WTC11 (cell line): Measurements from ENCODE around the gene GGT1. TPM values are rescaled to one million over a fixed set of nuclear protein-coding genes. Genes with fewer than 3 reads are reported as not detected.

Source experiments
- ATAC-seq: fragments of 200-7000 bp; cut with Tn5 transposase; 2 replicates; pipeline ENCODE4 v1.10.0; 2021; ENCODE audit warnings: mild to moderate bottlenecking, moderate library complexity
- CTCF ChIA-PET: fragments of 300-600 bp; sonication (Branson Sonifier 250); formaldehyde crosslinking; loops from one replicate; lab custom pipeline; 2021; ENCODE audit warnings: antibody characterized with exemption; lab: Charles Lee
- POLR2A ChIA-PET: fragments of 350-600 bp; sonication (Branson Sonifier 250); formaldehyde crosslinking; loops from one replicate; lab custom pipeline; 2021; ENCODE audit warnings: antibody characterized with exemption; lab: Charles Lee
- DNase-seq: peaks from one replicate; pipeline ENCODE4 v3.0.0; 2021; ENCODE audit warnings: low spot score
- H3K27ac Mint-ChIP-seq: 2 replicates; pipeline ENCODE4 v1.8.0; 2021; ENCODE audit warnings: mixed read lengths
- H3K27me3 Mint-ChIP-seq: 2 replicates; pipeline ENCODE4 v1.8.0; 2021; ENCODE audit warnings: low read depth, mild to moderate bottlenecking, moderate library complexity, mixed read lengths
- H3K36me3 Mint-ChIP-seq: 2 replicates; pipeline ENCODE4 v1.8.0; 2021; ENCODE audit warnings: mixed read lengths
- H3K4me1 Mint-ChIP-seq: 2 replicates; pipeline ENCODE4 v1.8.0; 2022; ENCODE audit warnings: mixed read lengths
- H3K4me3 Mint-ChIP-seq: 2 replicates; pipeline ENCODE4 v1.8.0; 2021; ENCODE audit warnings: mild to moderate bottlenecking, moderate library complexity, mixed read lengths
- H3K9me3 Mint-ChIP-seq: 2 replicates; pipeline ENCODE4 v1.8.0; 2021; ENCODE audit warnings: mixed read lengths
- ATF3 ChIP-seq: sonication (generic); formaldehyde crosslinking; conservative IDR thresholded peaks from 2 replicates; pipeline ENCODE4 v1.8.1; 2022; ENCODE audit warnings: mild to moderate bottlenecking, missing genetic modification reagents
- CREB1 ChIP-seq: sonication (generic); formaldehyde crosslinking; IDR thresholded peaks from 2 replicates; pipeline ENCODE4 v1.8.0; 2023; ENCODE audit warnings: mild to moderate bottlenecking, missing genetic modification reagents
- ELF4 ChIP-seq: sonication (generic); formaldehyde crosslinking; IDR thresholded peaks from 2 replicates; pipeline ENCODE4 v1.8.1; 2022; ENCODE audit warnings: low read depth, mild to moderate bottlenecking, moderate library complexity, missing genetic modification reagents
- GRHL2 ChIP-seq: fragments of 250-450 bp; sonication (Bioruptor Pico); IDR thresholded peaks from 2 replicates; pipeline ENCODE4 v1.8.0; 2022; ENCODE audit warnings: mild to moderate bottlenecking, moderate library complexity; ENCODE audit not compliant: insufficient replicate concordance, severe bottlenecking
- IRF1 ChIP-seq: sonication (generic); formaldehyde crosslinking; IDR thresholded peaks from 2 replicates; pipeline ENCODE4 v1.8.0; 2023; ENCODE audit warnings: missing genetic modification reagents
- NFATC4 ChIP-seq: fragments of 250-450 bp; sonication (Bioruptor Pico); IDR thresholded peaks from 2 replicates; pipeline ENCODE4 v1.9.0; 2021; ENCODE audit warnings: mild to moderate bottlenecking
- NFE2L1 ChIP-seq: sonication (generic); formaldehyde crosslinking; IDR thresholded peaks from 2 replicates; pipeline ENCODE4 v1.8.1; 2023; ENCODE audit warnings: missing genetic modification reagents
- NR1H2 ChIP-seq: sonication (generic); formaldehyde crosslinking; IDR thresholded peaks from 2 replicates; pipeline ENCODE4 v1.9.0; 2021; ENCODE audit warnings: mild to moderate bottlenecking, moderate library complexity, missing genetic modification reagents
- PRDM15 ChIP-seq: sonication (generic); formaldehyde crosslinking; IDR thresholded peaks from 2 replicates; pipeline ENCODE4 v1.8.0; 2022; ENCODE audit warnings: missing genetic modification reagents
- TEAD1 ChIP-seq: sonication (generic); formaldehyde crosslinking; IDR thresholded peaks from 2 replicates; pipeline ENCODE4 v1.8.0; 2022; ENCODE audit warnings: mild to moderate bottlenecking, missing genetic modification reagents
- TP53 ChIP-seq: sonication (generic); formaldehyde crosslinking; IDR thresholded peaks from 2 replicates; pipeline ENCODE4 v1.8.1; 2023; ENCODE audit warnings: mild to moderate bottlenecking, missing genetic modification reagents
- ZBTB21 ChIP-seq: sonication (generic); formaldehyde crosslinking; IDR thresholded peaks from 2 replicates; pipeline ENCODE4 v1.8.1; 2023; ENCODE audit warnings: mild to moderate bottlenecking, missing genetic modification reagents, borderline replicate concordance
- ZNF219 ChIP-seq: sonication (generic); formaldehyde crosslinking; IDR thresholded peaks from 2 replicates; pipeline ENCODE4 v1.8.0; 2023; ENCODE audit warnings: missing genetic modification reagents, mild to moderate bottlenecking, borderline replicate concordance
- ZNF263 ChIP-seq: sonication (generic); formaldehyde crosslinking; IDR thresholded peaks from 2 replicates; pipeline ENCODE4 v1.8.1; 2022; ENCODE audit warnings: low read depth, mild to moderate bottlenecking, moderate library complexity, missing genetic modification reagents
- ZNF317 ChIP-seq: sonication (generic); formaldehyde crosslinking; IDR thresholded peaks from 2 replicates; pipeline ENCODE4 v1.8.1; 2023; ENCODE audit warnings: low read depth, mild to moderate bottlenecking, moderate library complexity, missing genetic modification reagents, borderline replicate concordance
- ZNF423 ChIP-seq: fragments of 250-450 bp; sonication (Bioruptor Pico); IDR thresholded peaks from 2 replicates; pipeline ENCODE4 v2.1.2; 2022; ENCODE audit warnings: mild to moderate bottlenecking, moderate library complexity
- ZNF425 ChIP-seq: fragments of 250-450 bp; sonication (Bioruptor Pico); conservative IDR thresholded peaks from 2 replicates; pipeline ENCODE4 v1.9.0; 2021; ENCODE audit warnings: mild to moderate bottlenecking
- total RNA-seq: library from RNA; stranded (reverse); gene quantifications from 3 replicates; pipeline ENCODE4 v1.2.3, GENCODE V29; 2021
- TF ChIP-seq, protein P1 (sequence below): fragments of 250-450 bp; sonication (Bioruptor Pico); IDR thresholded peaks from 2 replicates; pipeline ENCODE4 v1.9.0; 2021; ENCODE audit warnings: moderate library complexity, mild to moderate bottlenecking, inconsistent platforms, borderline replicate concordance
- TF ChIP-seq, protein P2 (sequence below): sonication (generic); formaldehyde crosslinking; IDR thresholded peaks from 2 replicates; pipeline ENCODE4 v1.8.0; 2022; ENCODE audit warnings: mild to moderate bottlenecking, missing genetic modification reagents

Gene GGT1
- total RNA-seq, 1 experiment from 2014 or later, result 33.7 TPM

DNA sequence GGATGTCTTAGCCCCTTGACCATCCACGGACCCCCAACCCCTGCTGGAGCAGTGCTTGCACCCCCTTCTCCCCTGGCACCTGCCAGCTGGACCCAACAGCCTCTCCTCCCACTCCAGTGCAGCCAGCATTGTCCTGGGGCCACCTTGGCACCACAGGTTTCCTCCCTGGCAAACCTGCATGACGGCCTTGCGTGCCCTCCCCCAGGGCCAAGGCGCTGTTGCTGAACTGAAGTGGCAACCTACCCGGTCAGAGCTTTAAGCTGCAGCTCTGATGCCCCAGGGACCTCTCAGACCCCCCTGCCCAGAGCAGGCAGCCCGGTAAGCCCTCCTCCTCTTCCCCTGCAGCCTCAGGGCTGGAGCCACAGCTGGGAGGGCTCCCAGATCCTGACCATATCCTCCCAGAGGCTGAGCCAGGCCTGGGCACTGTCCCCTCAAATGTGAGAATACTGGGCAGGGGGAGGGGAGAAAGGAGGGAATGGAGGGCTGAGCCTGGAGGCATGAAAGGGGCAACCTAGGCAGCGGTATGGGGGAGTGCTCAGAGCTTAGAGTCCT lies 8.3 kb upstream of the GGT1 start (continued):
- TF ChIP-seq ZNF425, result no peak
- no peak for TF ChIP-seq TEAD1 (CRISPR knock-in tag)
- TF ChIP-seq ZNF263 (CRISPR knock-in tag), result no peak
- no peak for TF ChIP-seq ZNF423 (CRISPR knock-in tag)
- no peak for TF ChIP-seq ATF3 (CRISPR knock-in tag)

GRCh38 chr22:24595228-24595627 lies 7.8 kb upstream of the GGT1 start:
- POLR2A ChIA-PET, result no interaction called here
- H3K4me3 Mint-ChIP-seq, result no peak overlapping the region
- DNase-seq (no peak), ATAC-seq (no peak)
- H3K4me1 Mint-ChIP-seq, result peaks cover 22% of the 10 kb centered on the region
- TF ChIP-seq NFE2L1 (CRISPR knock-in tag) (no peak), ELF4 (CRISPR knock-in tag) (no peak), ZNF219 (CRISPR knock-in tag) (no peak), PRDM15 (no peak), NR1H2 (CRISPR knock-in tag) (no peak), TEAD1 (CRISPR knock-in tag) (no peak), ZNF423 (CRISPR knock-in tag) (no peak), CREB1 (CRISPR knock-in tag) (no peak), NFATC4 (CRISPR knock-in tag) (no peak), ZBTB21 (no peak), GRHL2 (CRISPR knock-in tag) (no peak), ZNF317 (CRISPR knock-in tag) (no peak), TP53 (no peak), IRF1 (CRISPR knock-in tag) (no peak)
- TF ChIP-seq, protein P1, sequence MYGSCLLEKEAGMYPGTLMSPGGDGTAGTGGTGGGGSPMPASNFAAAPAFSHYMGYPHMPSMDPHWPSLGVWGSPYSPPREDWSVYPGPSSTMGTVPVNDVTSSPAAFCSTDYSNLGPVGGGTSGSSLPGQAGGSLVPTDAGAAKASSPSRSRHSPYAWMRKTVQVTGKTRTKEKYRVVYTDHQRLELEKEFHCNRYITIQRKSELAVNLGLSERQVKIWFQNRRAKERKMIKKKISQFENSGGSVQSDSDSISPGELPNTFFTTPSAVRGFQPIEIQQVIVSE (CRISPR knock-in tag), result no peak
- TF ChIP-seq, protein P2, sequence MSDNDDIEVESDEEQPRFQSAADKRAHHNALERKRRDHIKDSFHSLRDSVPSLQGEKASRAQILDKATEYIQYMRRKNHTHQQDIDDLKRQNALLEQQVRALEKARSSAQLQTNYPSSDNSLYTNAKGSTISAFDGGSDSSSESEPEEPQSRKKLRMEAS (CRISPR knock-in tag), result no peak
- CTCF ChIA-PET, result interaction anchor here (1.4 kb wide), 1 partner anchor 174 kb away, joined by 4 read pairs; no protein-coding TSS in a partner anchor
- no peak overlapping the region; the same call in 1 of the 2 replicates for H3K27ac Mint-ChIP-seq
- H3K36me3 Mint-ChIP-seq, result no peaks in the 10 kb centered on the region
- H3K9me3 Mint-ChIP-seq, result no peaks in the 10 kb centered on the region
- H3K27me3 Mint-ChIP-seq, result no peaks in the 10 kb centered on the region
